Parathyroid adenoma (tissue), 2 donors: Measurements from ENCODE around the gene NAP1L4.

Source experiments
- H2AFZ ChIP-seq: fragments of 300-600 bp; sonication (generic); one replicate; pipeline ENCODE4 v1.7.0; 2017; ENCODE audit warnings: antibody characterized with exemption, mild to moderate bottlenecking
- H3K27ac ChIP-seq: fragments of 300-600 bp; sonication (generic); one replicate; pipeline ENCODE4 v1.7.0; 2017
- H3K27me3 ChIP-seq: fragments of 300-600 bp; sonication (generic); one replicate; pipeline ENCODE4 v1.7.0; 2017; ENCODE audit warnings: low read length; ENCODE audit not compliant: control insufficient read depth, insufficient read depth
- H3K36me3 ChIP-seq: fragments of 300-600 bp; sonication (generic); one replicate; pipeline ENCODE4 v1.7.0; 2017; ENCODE audit warnings: low read length; ENCODE audit not compliant: control insufficient read depth, insufficient read depth
- H3K4me1 ChIP-seq: fragments of 300-600 bp; sonication (generic); one replicate; pipeline ENCODE4 v1.7.0; 2017; ENCODE audit warnings: control low read depth
- H3K4me2 ChIP-seq: fragments of 300-600 bp; sonication (generic); one replicate; pipeline ENCODE4 v1.7.0; 2017; ENCODE audit warnings: low read length
- H3K4me3 ChIP-seq: fragments of 300-600 bp; sonication (generic); one replicate; pipeline ENCODE4 v1.7.0; 2017; ENCODE audit warnings: low read depth, low read length
- H3K79me2 ChIP-seq: fragments of 300-600 bp; sonication (generic); one replicate; pipeline ENCODE4 v1.7.0; 2017; ENCODE audit warnings: control low read depth
- H3K9ac ChIP-seq: fragments of 300-600 bp; sonication (generic); one replicate; pipeline ENCODE4 v1.7.0; 2017; ENCODE audit warnings: mild to moderate bottlenecking
- H3K9me3 ChIP-seq: fragments of 300-600 bp; sonication (generic); one replicate; pipeline ENCODE4 v1.7.0; 2017; ENCODE audit warnings: low read length; ENCODE audit not compliant: control insufficient read depth
- TF ChIP-seq, protein P1 (sequence below): fragments of 300-600 bp; sonication (generic); IDR thresholded peaks from one replicate; pipeline ENCODE4 v1.7.0; 2017; ENCODE audit warnings: antibody characterized with exemption, mild to moderate bottlenecking
- donor health status: primary hyperparathyroidism.

NAP1L4 gene

DNA sequence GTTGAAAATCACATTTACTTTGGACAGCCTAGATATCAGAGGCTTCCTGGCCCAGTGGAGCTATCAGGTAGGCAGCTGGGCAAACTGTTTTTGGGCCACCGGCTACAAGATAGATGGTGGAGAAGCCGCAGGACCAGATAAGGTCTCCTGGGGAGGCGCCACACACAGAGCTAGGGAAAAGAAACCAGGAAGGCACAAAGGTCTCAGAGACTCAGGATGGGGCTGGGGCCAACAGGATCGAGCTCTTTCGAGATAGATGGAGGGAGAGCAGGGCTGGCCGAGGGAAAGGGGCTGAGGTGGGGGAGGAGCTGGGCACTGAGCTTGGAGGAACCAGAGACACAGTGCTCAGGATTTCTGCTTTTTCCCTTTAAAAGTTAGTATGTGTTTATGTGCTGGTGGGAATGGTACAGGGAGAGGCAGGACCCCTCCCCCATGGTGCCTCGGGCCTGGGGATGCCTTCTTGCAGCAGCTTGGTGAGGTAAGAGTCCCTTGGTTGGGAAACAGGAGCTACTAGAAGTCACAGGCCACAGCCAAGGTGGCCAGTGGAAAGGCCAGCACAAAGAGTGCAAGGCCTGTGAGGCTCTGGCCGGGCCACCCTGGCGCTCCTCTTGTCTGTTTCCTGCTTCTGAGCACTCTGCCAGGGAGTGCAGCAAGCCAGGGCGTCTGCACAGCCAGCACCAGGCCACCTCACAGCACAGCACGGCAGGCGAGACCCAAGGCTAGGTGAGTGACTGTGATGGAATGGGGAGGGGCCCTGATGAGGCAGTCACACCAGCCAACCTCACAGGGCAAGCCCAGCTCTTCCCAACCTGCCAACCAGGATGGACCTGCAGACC, 11.5 kb upstream of the NAP1L4 start:
- Histone ChIP-seq H3K4me3 (no peak overlapping the region), H3K9me3 (no peaks in the 10 kb centered on the region), H3K36me3 (no peaks in the 10 kb centered on the region), H3K27ac (no peak overlapping the region), H3K4me2 (no peak overlapping the region), H3K79me2 (no peaks in the 10 kb centered on the region), H3K4me1 (peaks cover 17% of the 10 kb centered on the region), H3K27me3 (no peaks in the 10 kb centered on the region), H3K9ac (no peak overlapping the region), H2AFZ (no peak overlapping the region)
- TF ChIP-seq, protein P1, sequence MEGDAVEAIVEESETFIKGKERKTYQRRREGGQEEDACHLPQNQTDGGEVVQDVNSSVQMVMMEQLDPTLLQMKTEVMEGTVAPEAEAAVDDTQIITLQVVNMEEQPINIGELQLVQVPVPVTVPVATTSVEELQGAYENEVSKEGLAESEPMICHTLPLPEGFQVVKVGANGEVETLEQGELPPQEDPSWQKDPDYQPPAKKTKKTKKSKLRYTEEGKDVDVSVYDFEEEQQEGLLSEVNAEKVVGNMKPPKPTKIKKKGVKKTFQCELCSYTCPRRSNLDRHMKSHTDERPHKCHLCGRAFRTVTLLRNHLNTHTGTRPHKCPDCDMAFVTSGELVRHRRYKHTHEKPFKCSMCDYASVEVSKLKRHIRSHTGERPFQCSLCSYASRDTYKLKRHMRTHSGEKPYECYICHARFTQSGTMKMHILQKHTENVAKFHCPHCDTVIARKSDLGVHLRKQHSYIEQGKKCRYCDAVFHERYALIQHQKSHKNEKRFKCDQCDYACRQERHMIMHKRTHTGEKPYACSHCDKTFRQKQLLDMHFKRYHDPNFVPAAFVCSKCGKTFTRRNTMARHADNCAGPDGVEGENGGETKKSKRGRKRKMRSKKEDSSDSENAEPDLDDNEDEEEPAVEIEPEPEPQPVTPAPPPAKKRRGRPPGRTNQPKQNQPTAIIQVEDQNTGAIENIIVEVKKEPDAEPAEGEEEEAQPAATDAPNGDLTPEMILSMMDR, result no peak

- Histone ChIP-seq H3K9ac (no peak overlapping the region), H3K9me3 (no peaks in the 10 kb centered on the region), H3K4me1 (peaks cover 17% of the 10 kb centered on the region), H3K36me3 (no peaks in the 10 kb centered on the region), H2AFZ (no peak overlapping the region), H3K27me3 (no peaks in the 10 kb centered on the region), H3K4me2 (no peak overlapping the region), H3K4me3 (no peak overlapping the region), H3K79me2 (no peaks in the 10 kb centered on the region), H3K27ac (no peak overlapping the region)
- TF ChIP-seq, protein P1, result no peak
Measured at GRCh38 chr11:3002871-3003270, 10.7 kb upstream of the NAP1L4 start.

DNA sequence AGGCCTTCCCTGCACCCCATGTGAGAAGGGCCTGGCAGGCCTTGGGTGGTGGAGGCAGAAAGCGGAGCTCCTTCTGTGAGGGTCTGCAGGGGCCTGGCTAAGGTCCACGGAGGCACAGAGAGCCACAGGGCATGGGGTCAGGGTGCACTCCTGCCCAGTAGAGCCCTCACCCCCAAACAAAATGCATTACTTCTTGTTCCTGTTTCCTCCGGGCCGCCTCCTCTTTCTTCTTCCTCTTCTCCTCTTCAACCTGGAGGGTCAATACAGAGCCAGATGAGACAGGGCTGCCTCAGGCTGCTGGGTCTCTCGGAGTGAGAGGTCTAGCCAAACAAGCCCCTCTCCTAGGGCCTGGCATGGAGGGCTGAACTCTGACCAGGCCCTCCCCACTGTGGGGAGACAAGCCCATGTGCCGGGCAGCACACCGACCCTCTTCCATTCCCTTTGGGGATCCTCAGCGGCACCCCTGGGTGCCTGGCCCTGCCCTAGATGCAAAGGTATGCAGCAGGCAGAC, 10.3 kb upstream of the NAP1L4 start:
- H3K9ac ChIP-seq, result no peak overlapping the region
- peaks cover 18% of the 10 kb centered on the region for H3K4me1 ChIP-seq
- no peaks in the 10 kb centered on the region for H3K9me3 ChIP-seq
- no peak overlapping the region for H2AFZ ChIP-seq
- no peaks in the 10 kb centered on the region for H3K36me3 ChIP-seq
- H3K27ac ChIP-seq, result peak overlapping the region; percentile 97
- TF ChIP-seq, protein P1, result no peak
- no peak overlapping the region for H3K4me3 ChIP-seq
- H3K4me2 ChIP-seq, result no peak overlapping the region
- no peaks in the 10 kb centered on the region for H3K79me2 ChIP-seq
- H3K27me3 ChIP-seq, result no peaks in the 10 kb centered on the region

- Histone ChIP-seq H3K79me2 (no peaks in the 10 kb centered on the region), H3K4me3 (no peak overlapping the region), H3K9ac (no peak overlapping the region), H3K36me3 (no peaks in the 10 kb centered on the region), H3K27ac (peak overlapping the region; percentile 97), H3K4me2 (peak overlapping the region; percentile 44), H3K4me1 (peaks cover 25% of the 10 kb centered on the region), H3K27me3 (no peaks in the 10 kb centered on the region), H3K9me3 (no peaks in the 10 kb centered on the region), H2AFZ (peak overlapping the region; percentile 11)
- TF ChIP-seq, protein P1, result no peak
Measured at GRCh38 chr11:3001496-3001895, 9.4 kb upstream of the NAP1L4 start.
